HCT116 (cell line): ENCODE results near the gene DOCK2. TPM values are rescaled to one million over a fixed set of nuclear protein-coding genes. Genes with fewer than 3 reads are reported as not detected.

ENCODE experiments used
- ATAC-seq: fragments of 200-7000 bp; cut with Tn5 transposase; 2 replicates; pipeline ENCODE4 v1.9.1; 2020; ENCODE audit warnings: mild to moderate bottlenecking, moderate library complexity
- BruUV-seq: library from RNA; stranded (reverse); fragments of 400-500 nt; replicated peaks from 2 replicates; lab custom pipeline; 2021; lab: Mats Ljungman, UMichigan
- CTCF ChIA-PET: fragments of 300-600 bp; sonication (Branson Sonifier 250); formaldehyde crosslinking; loops from one replicate; lab custom pipeline; 2021; ENCODE audit warnings: antibody characterized with exemption; lab: Charles Lee
- POLR2A ChIA-PET: fragments of 300-600, 350-600 bp; sonication (Branson Sonifier 250); formaldehyde crosslinking; loops from one replicate; lab custom pipeline; 2021; ENCODE audit warnings: antibody characterized with exemption; lab: Charles Lee
- RAD21 ChIA-PET, 2 experiments: fragments of 300-600 bp; sonication (Branson Sonifier 250); formaldehyde crosslinking; loops; one replicate each; lab custom pipeline; 2023; ENCODE audit warnings: low total read pairs in 2 of 2; ENCODE audit not compliant: uncharacterized antibody in 2 of 2, unreplicated experiment in 2 of 2, low non-redundant PET in 1 of 2; lab: Charles Lee
- DNase-seq: peaks from one replicate; pipeline ENCODE4 v3.0.0-alpha.2; 2010; ENCODE audit warnings: low read depth, low spot score
- H2AFZ ChIP-seq: fragments of 200-600 bp; shearing (Covaris generic), sonication (generic); 2 replicates; pipeline ENCODE4 v1.6.1; 2017; ENCODE audit warnings: low read depth, mixed run types, mixed read lengths, antibody characterized with exemption, low read length; ENCODE audit not compliant: poor library complexity, severe bottlenecking
- H3K27ac ChIP-seq: 2 replicates; pipeline ENCODE4 v1.5.1; 2012; ENCODE audit warnings: low read depth, low read length
- H3K27me3 ChIP-seq: fragments of 200-600 bp; sonication (generic); 2 replicates; pipeline ENCODE4 v1.6.1; 2016; ENCODE audit warnings: mixed run types, low read length, mixed read lengths; ENCODE audit not compliant: insufficient read depth
- H3K36me3 ChIP-seq, 2 experiments: fragments of 200-500 bp in 1 of 2; fragments of 200-600 bp in 1 of 2; sonication (Bioruptor generic) in 1 of 2; sonication (generic) in 1 of 2; 2 replicates each; pipeline versions ENCODE4 v1.5.1 to v1.6.1; 2014 to 2016; ENCODE audit warnings: low read length in 2 of 2, inconsistent platforms in 1 of 2, mixed read lengths in 1 of 2, mixed run types in 1 of 2; ENCODE audit not compliant: insufficient read depth in 2 of 2, control insufficient read depth in 1 of 2
- H3K4me1 ChIP-seq, 2 experiments: fragments of 200-600 bp in 1 of 2; sonication (generic) in 1 of 2; 2 replicates each; pipeline versions ENCODE4 v1.5.1 to v1.6.1; 2012 to 2017; ENCODE audit warnings: low read length in 2 of 2, inconsistent platforms in 1 of 2, mild to moderate bottlenecking in 1 of 2, mixed read lengths in 1 of 2, mixed run types in 1 of 2, moderate library complexity in 1 of 2; ENCODE audit not compliant: insufficient read depth in 2 of 2, control insufficient read depth in 1 of 2
- H3K4me2 ChIP-seq: fragments of 200-600 bp; sonication (generic); 2 replicates; pipeline ENCODE4 v1.6.1; 2017; ENCODE audit warnings: mixed run types, low read length, mixed read lengths
- H3K4me3 ChIP-seq, 2 experiments: fragments of 200-600 bp in 1 of 2; sonication (generic) in 1 of 2; replicated peaks in 1 of 2; 2 replicates each; pipeline ENCODE4 v1.5.1; 2011 to 2016; ENCODE audit warnings: low read length in 2 of 2, control low read depth in 1 of 2, low read depth in 1 of 2, mild to moderate bottlenecking in 1 of 2, mixed read lengths in 1 of 2, mixed run types in 1 of 2
- H3K79me2 ChIP-seq: fragments of 200-600 bp; sonication (generic); 2 replicates; pipeline ENCODE4 v1.6.1; 2017; ENCODE audit warnings: mild to moderate bottlenecking, mixed run types, low read length, moderate library complexity, mixed read lengths; ENCODE audit not compliant: insufficient read depth
- H3K9ac ChIP-seq: fragments of 200-600 bp; sonication (generic); 2 replicates; pipeline ENCODE4 v1.6.1; 2016; ENCODE audit warnings: low read length, mixed read lengths
- H3K9me2 ChIP-seq: fragments of 200-600 bp; sonication (generic), shearing (Covaris generic); 2 replicates; pipeline ENCODE4 v1.6.1; 2017; ENCODE audit warnings: mixed run types, mild to moderate bottlenecking, moderate library complexity; ENCODE audit not compliant: insufficient read depth
- H3K9me3 ChIP-seq, 2 experiments: fragments of 200-500 bp in 1 of 2; fragments of 200-600 bp in 1 of 2; sonication (Bioruptor generic) in 1 of 2; sonication (generic) in 1 of 2; 2 replicates each; pipeline ENCODE4 v1.6.1; 2014 to 2017; ENCODE audit warnings: low read length in 2 of 2, mixed read lengths in 2 of 2, inconsistent platforms in 1 of 2, low read depth in 1 of 2, mild to moderate bottlenecking in 1 of 2, mixed run types in 1 of 2, moderate library complexity in 1 of 2; ENCODE audit not compliant: control insufficient read depth in 1 of 2, insufficient read depth in 1 of 2
- H4K20me1 ChIP-seq: fragments of 200-600 bp; sonication (generic), shearing (Covaris generic); 2 replicates; pipeline ENCODE4 v1.6.1; 2017; ENCODE audit warnings: mixed run types, mild to moderate bottlenecking, moderate library complexity; ENCODE audit not compliant: insufficient read depth
- ATF3 ChIP-seq: IDR thresholded peaks from 2 replicates; pipeline ENCODE4 v1.6.1; 2012
- CEBPB ChIP-seq: IDR thresholded peaks from 2 replicates; pipeline ENCODE4 v1.6.1; 2012; ENCODE audit warnings: low read depth
- CTCF ChIP-seq, 3 experiments: fragments of 200-600 bp in 1 of 3; sonication (generic) in 1 of 3; IDR thresholded peaks in 2 of 3; conservative IDR thresholded peaks in 1 of 3; 2 replicates each; pipeline ENCODE4 v1.5.1; 2012 to 2017; ENCODE audit warnings: low read depth in 2 of 3, low read length in 2 of 3, antibody characterized with exemption in 1 of 3, borderline replicate concordance in 1 of 3, control low read depth in 1 of 3, mild to moderate bottlenecking in 1 of 3, mixed read lengths in 1 of 3, mixed run types in 1 of 3, moderate library complexity in 1 of 3; ENCODE audit not compliant: insufficient read depth in 1 of 3
- EGR1 ChIP-seq: IDR thresholded peaks from 2 replicates; pipeline ENCODE4 v1.6.1; 2012; ENCODE audit warnings: low read depth
- ELF1 ChIP-seq: IDR thresholded peaks from 2 replicates; pipeline ENCODE4 v1.6.1; 2012; ENCODE audit warnings: low read depth, borderline replicate concordance
- EZH2 ChIP-seq: fragments of 200-600 bp; sonication (generic); IDR thresholded peaks from 2 replicates; pipeline ENCODE4 v1.6.1; 2017; ENCODE audit warnings: antibody characterized with exemption, mixed run types
- EZH2phosphoT487 ChIP-seq: fragments of 200-600 bp; IDR thresholded peaks from 2 replicates; pipeline ENCODE4 v1.6.1; 2018; ENCODE audit warnings: antibody characterized with exemption, borderline replicate concordance
- FOSL1 ChIP-seq: IDR thresholded peaks from 2 replicates; pipeline ENCODE4 v1.6.1; 2012; ENCODE audit warnings: low read depth
- MAX ChIP-seq: IDR thresholded peaks from 2 replicates; pipeline ENCODE4 v1.6.1; 2012
- POLR2AphosphoS5 ChIP-seq: IDR thresholded peaks from 2 replicates; pipeline ENCODE4 v1.6.1; 2011; ENCODE audit warnings: mild to moderate bottlenecking, low read depth, low read length, moderate library complexity
- RAD21 ChIP-seq: IDR thresholded peaks from 2 replicates; pipeline ENCODE4 v1.6.1; 2012; ENCODE audit warnings: low read depth, mild to moderate bottlenecking
- REST ChIP-seq: IDR thresholded peaks from 2 replicates; pipeline ENCODE4 v1.6.1; 2012; ENCODE audit warnings: low read depth
- SIN3A ChIP-seq: IDR thresholded peaks from 2 replicates; pipeline ENCODE4 v1.6.1; 2012; ENCODE audit warnings: low read depth
- SP1 ChIP-seq: IDR thresholded peaks from 2 replicates; pipeline ENCODE4 v1.6.1; 2012; ENCODE audit warnings: low read depth
- SRF ChIP-seq: IDR thresholded peaks from 2 replicates; pipeline ENCODE4 v1.6.1; 2012; ENCODE audit warnings: low read depth
- TCF7L2 ChIP-seq: IDR thresholded peaks from 2 replicates; pipeline ENCODE4 v1.7.0; 2011; ENCODE audit warnings: borderline replicate concordance, inconsistent platforms; ENCODE audit not compliant: insufficient read depth, insufficient read length; ENCODE audit errors: extremely low read depth
- YY1 ChIP-seq: IDR thresholded peaks from 2 replicates; pipeline ENCODE4 v1.6.1; 2011; ENCODE audit warnings: low read length, low read depth, moderate library complexity, mild to moderate bottlenecking; ENCODE audit not compliant: insufficient replicate concordance; ENCODE audit errors: extremely low read depth
- ZBTB33 ChIP-seq: IDR thresholded peaks from 2 replicates; pipeline ENCODE4 v1.6.1; 2011; ENCODE audit warnings: mild to moderate bottlenecking, low read length, moderate library complexity; ENCODE audit not compliant: insufficient replicate concordance; ENCODE audit errors: extremely low read depth
- ZFX ChIP-seq: fragments of 450-650 bp; IDR thresholded peaks from 2 replicates; pipeline ENCODE4 v1.6.1; 2017
- ZNF274 ChIP-seq: fragments of 200-500 bp; sonication (Bioruptor generic); IDR thresholded peaks from 2 replicates; pipeline ENCODE4 v1.6.1; 2014; ENCODE audit warnings: mild to moderate bottlenecking, low read depth, low read length, inconsistent platforms
- intact Hi-C: fragments of 100-400 bp; cut with micrococcal nuclease; formaldehyde crosslinking; loops from 2 replicates; pipeline ENCODE4 v1.10.0; 2022
- total RNA-seq: library from RNA; stranded (reverse); gene quantifications from one replicate; pipeline ENCODE4 v1.2.1, GENCODE V29; 2021; ENCODE audit not compliant: unreplicated experiment

Gene DOCK2
- total RNA-seq, 1 experiment from 2014 or later: 0.89 TPM

- Histone ChIP-seq H3K36me3 (no peaks in the 10 kb centered on the region), H2AFZ (no peak overlapping the region), H3K27me3 (peaks cover 68% of the 10 kb centered on the region), H3K9me3 (no peaks in the 10 kb centered on the region), H3K79me2 (no peaks in the 10 kb centered on the region), H3K4me2 (no peak overlapping the region), H3K9ac (no peak overlapping the region), H3K9me2 (no peaks in the 10 kb centered on the region), H3K4me3 (no peak overlapping the region), H3K4me1 (no peaks in the 10 kb centered on the region), H3K27ac (no peak overlapping the region), H4K20me1 (no peaks in the 10 kb centered on the region)
- POLR2A ChIA-PET: no interaction called here
- DNase-seq: no peak
- no peak for ATAC-seq
- intact Hi-C loops: no loop called here
- RAD21 ChIA-PET: no interaction called here
- TF ChIP-seq SRF (no peak), YY1 (no peak), EZH2phosphoT487 (no peak), TCF7L2 (no peak), ELF1 (no peak), ZFX (no peak), CEBPB (no peak), FOSL1 (no peak), SIN3A (no peak), RAD21 (no peak), REST (no peak), POLR2AphosphoS5 (no peak), EZH2 (no peak), ATF3 (no peak), MAX (no peak), SP1 (no peak), ZNF274 (no peak), EGR1 (no peak), ZBTB33 (no peak), CTCF (IDR thresholded peaks at IDR 0.05 in 2 of 3, conservative IDR thresholded peaks at IDR 0.05 in 1 of 3; ENCODE audit: borderline replicate concordance in 1 of 3, insufficient read depth in 1 of 3, low read depth in 2 of 3, low read length in 2 of 3) (no peak)
- CTCF ChIA-PET: no interaction called here
- BruUV-seq: no TSS peak
Observed at GRCh38 chr5:170056561-170057267, 419.6 kb downstream of the DOCK2 start.
